Kidney glomerular epithelial cell (primary cell): ENCODE data around the gene GADD45B.

Experiments used
- DNase-seq: peaks from one replicate; lab custom pipeline; 2025; lab: John Stamatoyannopoulos, UW

GADD45B gene

GRCh38 chr19:2475702-2476450, at the start of gene GADD45B:
TSS of gene GADD45B (plus strand) at chr19:2476127. CDS start at chr19:2476359, 232 bp downstream.
- DNase-seq: peak; percentile 95

GRCh38 chr19:2426611-2427428, 49.1 kb upstream of the GADD45B start:
- DNase-seq: no peak

- peak; percentile 87 for DNase-seq
Observed at GRCh38 chr19:2427429-2428320, 48.3 kb upstream of the GADD45B start, which contains the start of gene TIMM13. TSS of gene TIMM13 (minus strand) at chr19:2427586. CDS start at chr19:2427533, 53 bp downstream.

- DNase-seq: no peak
Observed at GRCh38 chr19:2428321-2428690, 47.6 kb upstream of the GADD45B start.

GRCh38 chr19:2428756-2429711, 46.9 kb upstream of the GADD45B start:
- no peak for DNase-seq

- no peak for DNase-seq
Observed at GRCh38 chr19:2429917-2430535, 45.9 kb upstream of the GADD45B start.

- DNase-seq: no peak
Observed at GRCh38 chr19:2431318-2432055, 44.4 kb upstream of the GADD45B start.

GRCh38 chr19:2432131-2432848, 43.6 kb upstream of the GADD45B start:
- DNase-seq: no peak

- DNase-seq: no peak
Observed at GRCh38 chr19:2433854-2434253, 42.1 kb upstream of the GADD45B start.

GRCh38 chr19:2434267-2434666, 41.7 kb upstream of the GADD45B start:
- no peak for DNase-seq

GRCh38 chr19:2434721-2435265, 41.1 kb upstream of the GADD45B start:
- DNase-seq: no peak

- DNase-seq: no peak
Observed at GRCh38 chr19:2436384-2436783, 39.5 kb upstream of the GADD45B start.

GRCh38 chr19:2436926-2437325, 39.0 kb upstream of the GADD45B start:
- no peak for DNase-seq

GRCh38 chr19:2438178-2438577, 37.7 kb upstream of the GADD45B start:
- DNase-seq: no peak

GRCh38 chr19:2440515-2440914, 35.4 kb upstream of the GADD45B start:
- no peak for DNase-seq

- no peak for DNase-seq
Observed at GRCh38 chr19:2441096-2441752, 34.7 kb upstream of the GADD45B start.

- DNase-seq: no peak
Observed at GRCh38 chr19:2443116-2443784, 32.7 kb upstream of the GADD45B start.

- no peak for DNase-seq
Observed at GRCh38 chr19:2443785-2444182, 32.1 kb upstream of the GADD45B start.
